HCEC 1CT (cell line): ENCODE results near the gene ATF1.
"Not testable (repeated sequence)": the region's sequence is repeated elsewhere in the genome, so short reads cannot be mapped to it uniquely, and the experiment has no call there.

Source experiments
- DNase-seq: peaks from one replicate; pipeline ENCODE4 v3.0.0-alpha.2; 2017

The ATF1 gene

DNA sequence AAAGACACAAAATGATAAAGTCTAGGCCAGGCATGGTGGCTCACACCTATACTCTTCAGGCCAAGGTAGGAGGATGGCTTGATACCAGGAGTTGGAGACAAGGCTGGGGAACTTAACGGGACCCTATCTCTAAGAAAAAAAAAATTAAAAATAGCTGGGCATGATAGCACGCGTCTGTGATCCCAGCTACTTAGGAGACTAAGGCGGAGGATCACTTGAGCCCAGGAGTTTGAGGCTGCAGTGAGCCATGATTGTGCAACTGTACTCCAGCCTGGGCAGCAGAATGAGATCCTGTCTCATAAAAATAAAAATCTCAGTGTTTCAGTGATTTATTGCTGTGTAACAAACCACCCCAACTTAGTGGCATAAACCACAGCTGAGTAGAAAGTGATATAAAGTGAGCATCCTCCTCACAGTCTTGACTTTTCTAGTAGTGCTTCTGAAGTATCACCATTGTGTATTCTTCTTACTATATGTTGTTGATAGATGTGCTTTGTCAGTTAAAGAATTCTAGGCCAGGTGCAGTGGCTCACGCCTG is 10.6 kb upstream of the ATF1 start:
- DNase-seq = no peak

DNA sequence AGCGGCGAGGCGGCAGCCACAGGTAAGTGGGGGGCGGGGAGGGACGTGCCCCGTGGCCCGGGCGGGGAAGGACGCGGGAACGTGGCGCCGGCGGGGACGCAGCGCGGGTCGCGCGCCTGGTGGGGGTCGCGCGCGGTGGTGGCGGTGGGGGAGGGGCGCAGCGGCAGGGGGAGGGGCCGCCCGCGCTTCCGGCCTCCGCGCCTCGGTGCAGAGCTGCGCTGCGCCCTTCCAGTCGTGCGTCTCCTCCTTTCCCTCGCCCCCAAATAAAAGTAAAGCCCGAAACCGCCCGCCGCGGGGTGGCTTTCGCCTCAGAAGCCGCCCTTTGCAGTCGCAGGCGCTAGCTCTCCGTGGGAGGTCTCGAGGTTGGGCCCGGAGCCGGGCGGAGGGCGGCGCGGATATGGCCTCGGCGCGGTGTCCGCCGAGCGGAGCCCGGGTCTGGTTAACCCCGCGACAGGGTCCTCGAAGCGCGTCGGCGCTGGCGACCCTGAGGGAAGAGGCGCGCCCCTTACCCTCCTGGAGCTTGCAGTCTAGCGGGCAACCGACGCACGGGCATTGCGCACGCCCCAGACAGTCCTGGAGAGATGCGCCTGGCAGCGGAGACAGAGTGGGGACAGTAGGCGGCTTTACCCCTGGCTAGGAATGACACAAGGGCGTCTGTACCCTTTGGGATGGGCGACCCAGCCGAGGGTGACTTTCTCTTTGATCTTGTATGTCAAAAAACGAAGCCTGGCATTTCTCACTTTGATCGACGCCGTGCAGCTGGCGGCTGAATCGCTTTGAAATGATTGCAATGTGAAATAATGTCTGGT is 589 bp downstream of the ATF1 start:
- peak; percentile 56 for DNase-seq

DNA sequence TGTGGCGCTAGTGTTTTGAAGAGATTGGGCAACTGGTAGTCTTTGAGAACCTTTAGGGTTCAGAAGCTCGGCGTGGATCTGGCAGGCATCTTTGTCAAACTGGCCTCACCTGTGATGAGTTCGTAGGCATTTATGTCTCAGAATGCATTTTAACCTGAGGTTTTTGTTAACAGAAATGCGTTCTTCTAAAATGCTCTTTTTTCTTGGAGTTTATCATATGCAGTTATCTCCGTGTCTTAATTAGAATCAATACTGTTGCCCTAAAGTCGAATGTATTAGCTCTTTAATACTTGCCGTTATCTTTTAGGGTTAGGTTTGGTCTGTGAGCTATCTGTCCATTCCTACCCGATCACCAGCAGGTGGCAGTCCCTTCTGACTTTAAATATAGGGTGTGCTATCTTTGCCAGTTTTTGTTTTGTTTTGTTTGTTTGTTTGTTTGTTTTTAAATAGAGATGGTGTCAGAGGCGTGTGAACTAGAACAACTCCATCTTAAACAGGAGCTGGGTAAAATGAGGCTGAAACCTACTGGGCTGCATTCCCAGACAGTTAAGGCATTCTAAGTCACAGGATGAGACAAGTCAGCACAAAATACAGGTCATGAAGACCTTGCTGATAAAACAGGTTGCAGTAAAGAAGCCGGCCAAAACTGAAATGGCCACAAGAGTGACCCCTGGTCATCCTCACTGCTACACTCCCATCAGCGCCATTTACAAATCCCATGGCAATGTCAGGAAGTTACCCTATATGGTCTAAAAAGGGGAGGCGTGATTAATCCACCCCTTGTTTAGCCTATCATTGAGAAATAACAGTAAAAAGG is 1.4 kb downstream of the ATF1 start:
- peak; percentile 49 for DNase-seq

DNA sequence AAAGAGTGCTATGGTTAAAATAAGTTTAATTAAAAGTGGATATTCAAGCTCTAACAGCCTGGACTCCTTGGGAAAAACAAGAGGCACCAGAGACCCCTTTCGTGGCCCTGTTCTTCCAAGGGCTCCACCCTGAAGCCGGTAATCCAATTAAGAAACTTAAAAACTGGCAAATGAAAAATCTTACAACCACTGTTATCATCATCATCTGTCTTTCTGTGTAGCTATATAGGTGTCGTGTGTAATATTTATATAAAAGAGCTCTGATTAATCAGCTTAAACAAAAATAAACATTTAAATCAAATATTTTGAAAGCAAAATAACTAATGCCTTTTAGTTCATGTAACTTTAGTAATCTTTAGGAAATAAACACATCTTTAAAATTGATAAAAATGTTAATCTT is 4.5 kb downstream of the ATF1 start:
- DNase-seq = no peak

DNA sequence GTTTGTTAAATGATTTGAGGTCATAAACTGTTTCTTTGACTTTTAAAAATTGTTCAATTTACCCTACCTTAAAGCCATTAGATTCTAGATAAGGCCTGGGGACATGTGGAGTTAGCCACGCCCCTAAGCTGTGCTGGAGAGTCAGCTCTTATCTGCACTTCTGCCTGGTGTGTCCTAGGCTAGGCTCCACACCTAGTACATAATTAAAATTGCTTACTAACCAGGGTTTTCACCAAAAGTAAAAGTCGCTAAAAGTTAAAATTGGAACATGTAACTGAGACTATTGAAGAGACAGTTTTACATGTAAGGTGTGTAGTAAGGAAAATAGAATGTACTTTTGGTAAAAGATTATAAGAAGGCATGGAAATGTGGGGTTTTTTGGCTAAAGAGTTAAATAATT is 4.9 kb downstream of the ATF1 start:
- not testable (repeated sequence) for DNase-seq

GRCh38 chr12:50771409-50771808 is 7.5 kb downstream of the ATF1 start:
- DNase-seq = no peak

DNA sequence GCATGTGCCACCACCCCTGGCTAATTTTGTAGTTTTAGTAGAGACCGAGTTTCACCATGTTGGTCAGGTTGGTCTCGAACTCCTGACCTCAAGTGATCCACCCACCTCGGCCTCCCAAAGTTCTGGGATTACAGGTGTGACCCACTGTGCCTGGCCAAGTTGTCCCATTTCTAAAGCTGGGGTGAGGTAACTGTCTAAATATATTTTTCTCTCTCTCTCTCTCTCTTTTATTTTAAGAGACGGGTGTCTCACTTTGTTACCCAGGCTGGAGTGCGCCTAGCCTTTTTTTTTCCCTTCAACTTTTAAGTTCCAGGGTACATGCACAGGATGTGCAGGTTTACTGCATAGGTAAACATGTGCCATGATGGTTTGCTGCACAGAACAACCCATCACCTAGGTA is 8.6 kb downstream of the ATF1 start:
- no peak for DNase-seq

DNA sequence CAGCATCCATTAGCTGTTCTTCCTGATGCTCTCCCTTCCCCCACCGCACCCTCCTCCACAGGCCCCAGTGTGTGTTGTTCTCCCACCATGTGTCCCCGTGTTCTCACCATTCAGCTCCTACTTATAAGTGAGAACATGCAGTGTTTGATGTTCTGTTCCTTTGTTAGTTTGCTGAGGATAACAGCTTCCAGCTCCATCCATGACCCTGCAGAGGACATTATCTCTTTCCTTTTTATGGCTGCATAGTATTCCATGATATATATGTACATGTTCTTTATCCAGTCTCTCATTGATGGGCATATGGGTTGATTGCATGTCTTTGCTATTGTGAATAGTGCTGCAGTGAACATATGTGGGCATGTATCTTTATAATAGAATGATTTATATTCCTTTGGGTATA is 9.0 kb downstream of the ATF1 start:
- DNase-seq = no peak

DNA sequence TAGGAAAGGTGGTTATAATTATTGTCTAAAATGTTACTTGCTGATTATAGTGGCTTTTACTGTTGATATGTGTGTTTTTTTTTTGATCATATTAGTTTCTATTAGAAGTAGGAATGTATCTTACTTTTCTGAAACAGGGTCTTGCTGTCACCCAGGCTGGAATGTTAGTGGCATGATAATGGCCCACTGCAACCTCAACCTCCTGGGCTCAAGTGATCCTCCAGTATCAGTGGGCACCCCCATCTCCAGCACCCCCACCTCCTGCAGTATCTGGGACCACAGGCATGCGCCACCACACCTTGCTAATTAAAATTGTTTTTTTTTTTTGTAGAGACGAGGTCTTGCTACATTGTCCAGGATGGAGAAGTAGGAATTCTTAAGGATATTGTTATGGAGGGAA is 11.3 kb downstream of the ATF1 start:
- no peak for DNase-seq

DNA sequence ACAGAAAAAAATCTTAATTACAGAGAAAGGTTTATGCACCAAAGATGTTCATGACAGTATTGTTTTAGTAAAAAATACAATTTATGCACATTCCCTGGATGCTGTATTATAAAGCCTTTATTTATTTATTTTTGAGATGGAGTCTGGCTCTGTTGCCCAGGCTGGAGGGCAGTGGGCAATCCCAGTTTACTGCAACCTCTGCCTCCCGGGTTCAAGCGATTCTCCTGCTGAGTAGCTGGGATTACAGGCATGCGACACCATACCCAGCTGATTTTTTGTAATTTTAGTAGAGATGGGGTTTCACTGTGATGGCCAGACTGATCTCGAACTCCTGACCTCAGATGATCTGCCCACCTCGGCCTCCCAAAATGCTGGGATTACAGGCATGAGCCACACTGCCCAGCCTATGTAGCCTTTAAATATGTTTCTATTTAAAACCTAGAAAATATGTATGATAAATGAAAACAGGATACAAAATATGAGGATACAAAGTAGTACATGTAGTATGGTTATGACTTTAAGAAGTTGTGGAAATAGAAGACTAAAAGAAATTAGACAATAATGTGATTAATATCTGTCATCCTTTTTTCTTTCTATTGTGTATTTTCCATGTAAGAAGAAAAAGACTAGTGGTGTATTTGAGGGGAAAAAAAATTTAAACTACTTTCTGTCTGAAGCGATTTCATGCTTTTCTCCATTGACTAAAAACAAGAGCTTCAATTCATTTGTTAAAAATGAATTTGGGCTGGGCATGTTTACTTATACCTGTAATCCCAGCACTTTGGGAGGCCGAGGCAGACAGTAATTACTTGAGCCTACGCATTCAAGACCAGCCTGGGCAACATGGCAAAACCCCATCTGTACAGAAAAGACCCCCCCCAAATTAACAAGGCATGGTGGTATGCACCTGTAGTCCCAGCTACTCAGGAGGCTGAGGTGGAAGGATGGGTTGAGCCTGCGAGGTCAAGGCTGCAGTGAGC is 13.1 kb downstream of the ATF1 start:
- DNase-seq = no peak

DNA sequence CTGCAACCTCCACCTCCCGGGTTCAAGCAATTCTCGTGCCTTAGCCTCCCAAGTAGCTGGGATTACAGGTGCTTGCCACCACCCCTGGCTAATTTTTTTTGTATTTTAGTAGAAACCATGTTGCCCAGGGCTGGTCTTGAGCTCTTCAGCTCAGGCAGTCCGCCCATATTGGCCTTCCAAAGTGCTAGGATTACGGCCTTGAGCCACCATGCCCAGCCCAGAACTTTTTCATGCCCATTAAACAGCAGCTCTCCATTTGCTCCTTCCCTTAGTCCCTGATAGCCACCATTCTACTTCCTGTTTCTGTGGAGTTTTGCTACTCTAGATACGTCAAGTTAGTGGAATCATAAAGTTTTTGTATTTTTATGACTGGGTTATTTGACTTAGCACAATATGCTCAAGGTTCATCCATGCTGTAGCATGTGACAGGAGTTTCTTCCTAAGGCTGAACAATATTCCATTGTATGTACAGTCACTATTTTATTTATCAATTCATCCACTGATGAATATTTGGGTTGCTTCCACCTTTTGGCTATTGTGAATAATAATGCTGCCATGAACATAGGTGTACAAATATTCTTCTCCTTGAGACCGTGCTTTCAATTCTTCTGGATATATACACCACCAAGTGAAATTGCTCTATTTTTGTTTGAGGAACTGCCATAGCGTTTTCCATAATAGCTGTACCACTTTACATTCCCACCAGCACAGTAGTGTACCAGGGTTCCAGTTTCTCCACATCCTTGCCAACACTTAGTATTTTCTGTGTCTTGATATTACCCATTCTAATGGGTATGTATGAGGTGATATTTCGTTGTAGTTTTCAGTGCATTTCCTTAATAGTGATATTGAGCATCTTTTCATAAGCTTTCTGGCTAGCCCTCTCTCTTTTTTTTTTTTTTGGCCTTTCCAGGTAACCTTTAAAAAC is 15.0 kb downstream of the ATF1 start:
- DNase-seq = no peak

DNA sequence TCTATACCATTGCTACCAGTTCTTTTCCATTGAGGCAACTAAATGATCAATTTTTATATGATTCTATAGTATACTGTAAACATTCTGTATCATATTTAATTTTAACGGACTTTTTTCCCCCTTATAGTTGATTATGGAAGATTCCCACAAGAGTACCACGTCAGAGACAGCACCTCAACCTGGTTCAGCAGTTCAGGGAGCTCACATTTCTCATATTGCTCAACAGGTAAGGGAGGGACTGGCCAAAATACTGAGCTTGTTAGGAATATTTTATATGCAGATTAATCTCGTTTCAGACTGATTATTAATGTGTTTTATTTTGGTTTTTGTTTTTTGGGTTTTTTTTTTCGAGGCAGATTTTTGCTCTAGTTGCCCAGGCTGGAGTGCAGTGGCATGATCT is 16.1 kb downstream of the ATF1 start:
- DNase-seq = no peak

- no peak for DNase-seq
Measured at GRCh38 chr12:50784501-50784900, 20.6 kb downstream of the ATF1 start.

DNA sequence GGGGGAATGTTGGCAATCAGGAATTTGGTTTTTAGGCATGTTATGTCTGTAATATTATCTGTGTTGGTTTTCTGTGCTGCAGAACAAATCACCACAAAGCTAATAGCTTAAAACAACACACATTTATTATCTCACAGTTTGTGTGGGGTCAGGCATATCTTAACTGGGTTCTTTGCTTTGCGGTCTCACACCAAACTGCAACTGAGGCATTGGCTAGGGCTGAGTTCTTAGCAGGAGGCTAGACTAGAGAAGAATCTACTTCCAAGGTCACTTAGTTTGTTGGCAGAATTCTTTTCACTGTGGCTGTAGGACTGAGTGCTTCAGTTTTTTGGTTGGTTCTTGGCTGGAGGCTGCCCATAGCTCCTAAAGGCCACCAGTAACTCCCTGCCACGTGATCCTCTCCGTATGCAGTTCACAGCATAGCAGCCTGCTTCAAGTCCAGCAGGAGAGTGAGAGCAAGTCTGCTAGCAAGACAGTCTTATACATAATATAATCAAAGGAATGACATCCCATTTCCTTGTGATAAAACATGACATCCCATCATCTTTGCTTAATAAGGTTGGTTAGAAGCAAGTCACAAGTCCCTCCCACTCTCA is 21.6 kb downstream of the ATF1 start:
- peak; percentile 10 for DNase-seq

- DNase-seq = peak; percentile 99
Measured at GRCh38 chr12:50786498-50787231, 22.8 kb downstream of the ATF1 start.

DNA sequence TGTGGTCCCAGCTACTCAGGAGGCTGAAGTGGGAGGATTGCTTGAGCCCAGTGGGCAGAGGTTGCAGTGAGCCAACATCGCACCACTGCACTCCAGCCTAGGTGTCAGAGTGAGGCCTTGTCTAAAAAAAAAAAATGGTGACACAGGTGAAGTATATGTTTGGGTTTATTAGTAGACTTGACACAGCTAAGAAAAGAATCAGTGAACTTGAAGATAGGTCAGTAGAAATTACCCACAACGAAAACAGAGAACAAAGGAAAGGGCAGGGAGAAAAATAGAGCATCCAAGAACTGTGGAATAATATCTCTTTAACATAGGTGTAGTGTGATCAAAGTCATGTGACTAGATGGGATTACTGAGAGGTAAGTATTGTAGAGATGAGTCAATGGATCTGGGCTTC is 23.7 kb downstream of the ATF1 start:
- no peak for DNase-seq

GRCh38 chr12:50788561-50788960 is 24.7 kb downstream of the ATF1 start:
- peak; percentile 98 for DNase-seq

DNA sequence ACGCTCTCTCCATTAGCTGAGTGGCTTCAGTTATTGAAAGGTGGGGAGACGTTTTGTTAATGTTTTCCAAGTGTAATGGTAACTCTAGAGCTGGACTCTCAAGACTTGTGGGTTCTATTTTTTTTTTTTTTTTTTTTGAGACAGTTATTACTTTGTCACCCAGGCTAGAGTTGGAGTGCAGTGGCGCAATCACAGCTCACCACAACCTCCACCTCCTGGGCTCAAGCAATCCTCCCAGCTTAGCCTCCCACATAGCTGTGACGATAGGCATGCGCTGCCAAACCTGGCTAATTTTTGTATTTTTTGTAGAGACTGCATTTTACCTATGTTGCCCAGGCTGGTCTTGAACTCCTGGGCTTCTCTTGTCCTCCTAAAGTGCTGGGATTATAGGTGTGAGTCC is 26.2 kb downstream of the ATF1 start:
- DNase-seq = no peak

DNA sequence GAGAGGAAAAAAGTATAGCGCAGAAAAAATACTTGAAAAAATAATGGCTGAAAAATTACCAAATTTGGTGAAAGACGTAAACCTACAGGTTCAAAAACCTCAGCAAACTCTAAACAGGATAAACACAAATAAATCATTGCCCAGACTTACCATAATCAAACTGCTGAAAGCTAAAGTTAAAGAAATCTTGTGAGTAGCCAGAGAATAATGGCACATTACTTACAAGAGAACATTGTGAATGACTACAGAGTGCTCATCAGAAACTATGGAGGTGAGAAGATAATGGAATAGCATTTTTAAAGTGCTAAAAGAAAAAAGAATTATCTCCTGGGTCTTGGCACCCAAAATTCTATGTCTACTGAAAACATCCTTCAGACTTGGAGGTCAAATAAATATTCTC is 36.0 kb downstream of the ATF1 start:
- DNase-seq = no peak

GRCh38 chr12:50803230-50803875 is 39.5 kb downstream of the ATF1 start:
- peak; percentile 31 for DNase-seq
